Hindlimb muscle (tissue), 1 donor: ENCODE results near the gene CDH4. TPM values are rescaled to one million over a fixed set of nuclear protein-coding genes. Genes with fewer than 3 reads are reported as not detected.

Source experiments
- DNase-seq: peaks from one replicate; pipeline ENCODE4 v3.0.0-alpha.2; 2013
- polyA plus RNA-seq: library from polyadenylated mRNA; unstranded; fragments of 120-200 nt; gene quantifications from one replicate; pipeline ENCODE4 v1.2.1, GENCODE V29; 2013; ENCODE audit not compliant: insufficient read length

Gene CDH4
- polyA plus RNA-seq, 1 donor = 1.0 TPM

DNA sequence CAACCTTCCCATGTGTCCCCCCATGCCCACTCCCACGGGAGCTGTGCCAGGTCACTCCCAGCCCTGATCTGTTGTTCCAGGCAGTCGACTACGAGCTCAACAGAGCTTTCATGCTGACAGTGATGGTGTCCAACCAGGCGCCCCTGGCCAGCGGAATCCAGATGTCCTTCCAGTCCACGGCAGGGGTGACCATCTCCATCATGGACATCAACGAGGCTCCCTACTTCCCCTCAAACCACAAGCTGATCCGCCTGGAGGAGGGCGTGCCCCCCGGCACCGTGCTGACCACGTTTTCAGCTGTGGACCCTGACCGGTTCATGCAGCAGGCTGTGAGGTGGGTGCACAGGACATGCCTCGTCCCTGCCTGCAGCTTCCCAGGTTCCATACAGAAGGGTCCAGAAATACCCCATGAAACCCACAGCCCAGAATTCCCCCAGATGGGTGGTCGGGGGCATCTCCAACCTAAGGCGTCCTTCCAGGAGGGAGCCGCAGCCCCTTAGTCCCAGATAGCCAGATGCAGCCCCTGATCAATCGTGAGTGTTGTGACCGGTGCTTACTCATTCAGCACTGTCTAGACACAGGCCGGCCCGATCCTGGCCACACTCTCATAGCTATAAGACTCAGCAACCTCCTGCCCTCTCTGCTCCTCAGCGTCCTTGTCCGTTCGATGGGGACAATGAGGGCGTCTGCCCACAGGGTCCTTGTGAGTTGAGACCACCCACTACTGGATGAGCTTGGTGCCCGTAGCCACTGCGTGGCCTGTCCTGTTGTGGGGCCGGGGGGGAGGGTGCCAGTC, 671.5 kb downstream of the CDH4 start:
- DNase-seq = no peak

DNA sequence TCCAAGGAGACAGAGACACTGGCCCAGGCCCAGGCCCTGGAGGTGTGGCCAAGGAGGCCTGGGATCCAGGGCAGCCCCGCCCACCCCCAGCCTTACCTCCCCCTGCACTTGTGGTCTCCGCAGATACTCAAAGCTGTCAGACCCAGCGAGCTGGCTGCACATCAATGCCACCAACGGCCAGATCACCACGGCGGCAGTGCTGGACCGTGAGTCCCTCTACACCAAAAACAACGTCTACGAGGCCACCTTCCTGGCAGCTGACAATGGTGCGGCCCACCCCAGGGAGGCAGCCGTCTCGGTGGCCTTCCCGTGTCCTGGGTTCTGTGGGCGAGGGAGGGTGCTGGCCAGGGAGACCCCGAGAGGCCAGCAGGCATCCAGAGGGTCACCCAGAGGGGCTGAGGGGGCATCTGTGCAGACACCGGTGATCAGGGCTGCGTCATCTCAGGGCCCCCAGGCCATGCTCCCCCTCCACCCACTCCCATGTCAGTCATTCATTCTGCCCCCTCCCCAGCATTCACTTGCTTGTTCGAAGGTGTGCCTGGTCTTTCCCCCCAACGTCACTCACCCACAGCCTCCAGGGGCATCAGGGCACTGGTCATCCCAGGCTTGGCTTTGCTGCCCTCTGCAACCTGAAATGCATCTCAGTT, 672.3 kb downstream of the CDH4 start:
- no peak for DNase-seq

DNA sequence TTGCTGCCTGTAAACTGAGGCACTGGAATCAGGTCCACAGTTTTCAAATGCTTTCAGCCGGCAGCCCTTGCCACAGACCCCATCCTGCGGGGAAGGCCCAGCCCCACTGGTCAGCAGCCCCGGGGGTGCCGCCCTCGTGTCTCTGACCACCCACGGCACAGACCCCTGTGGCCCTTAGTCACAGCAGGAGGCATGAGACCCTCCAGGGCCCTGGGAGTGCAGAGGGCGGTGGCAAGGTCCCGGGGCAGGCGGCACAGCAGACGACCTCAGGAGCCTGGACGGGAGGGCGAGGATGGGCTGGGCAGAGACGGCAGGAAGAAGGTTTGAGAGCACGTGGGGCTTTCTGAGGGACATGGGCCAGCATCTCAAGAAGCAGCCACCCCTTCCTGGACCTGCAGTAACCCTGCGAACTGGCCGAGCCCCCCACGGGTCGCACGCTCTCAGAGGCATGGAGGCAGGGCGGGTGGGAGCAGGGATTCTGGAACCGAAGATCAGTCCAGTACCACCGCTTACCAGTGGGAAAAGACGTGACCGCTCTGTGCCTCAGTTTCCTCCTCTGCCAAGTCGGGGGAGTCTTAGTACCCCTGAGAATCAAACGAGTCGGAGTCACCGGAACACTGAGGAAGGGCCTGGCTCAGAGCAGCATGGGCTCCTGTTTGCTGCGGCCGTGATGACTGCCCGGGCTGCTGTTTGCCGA, 672.9 kb downstream of the CDH4 start:
- no peak for DNase-seq

DNA sequence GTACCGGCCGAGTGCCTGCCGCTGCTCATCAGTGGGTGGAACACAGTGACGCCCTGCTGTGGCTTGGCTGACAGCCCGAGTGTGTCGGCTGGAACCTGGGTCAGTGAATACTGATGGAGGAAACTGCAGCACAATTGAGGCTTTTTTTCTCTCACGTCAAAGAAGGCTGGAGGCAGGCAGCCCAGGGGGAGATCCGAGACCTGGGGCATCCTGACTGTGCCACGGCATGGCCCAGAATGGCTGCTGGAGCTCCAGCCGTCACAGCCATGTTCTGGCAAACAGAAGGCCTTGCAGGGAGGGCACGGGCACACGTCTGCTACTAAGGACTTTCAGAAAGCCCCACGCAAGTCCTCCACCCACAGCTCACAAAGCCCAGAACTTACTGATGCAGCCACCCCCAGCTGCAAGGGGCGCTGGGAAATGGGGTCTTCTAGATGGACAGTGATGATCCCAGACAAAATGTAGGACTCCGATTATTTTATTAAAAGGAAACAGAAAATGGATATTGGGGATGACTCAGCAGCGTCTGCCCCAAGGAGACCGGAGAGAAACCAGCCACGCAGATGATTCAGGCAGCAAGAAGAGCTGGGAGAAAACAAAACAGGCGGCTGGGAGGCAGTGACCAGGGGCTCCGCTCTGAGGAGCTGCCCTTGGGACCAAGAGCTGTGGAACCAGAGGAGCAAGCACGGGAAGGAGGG, 673.6 kb downstream of the CDH4 start:
- no peak for DNase-seq

DNA sequence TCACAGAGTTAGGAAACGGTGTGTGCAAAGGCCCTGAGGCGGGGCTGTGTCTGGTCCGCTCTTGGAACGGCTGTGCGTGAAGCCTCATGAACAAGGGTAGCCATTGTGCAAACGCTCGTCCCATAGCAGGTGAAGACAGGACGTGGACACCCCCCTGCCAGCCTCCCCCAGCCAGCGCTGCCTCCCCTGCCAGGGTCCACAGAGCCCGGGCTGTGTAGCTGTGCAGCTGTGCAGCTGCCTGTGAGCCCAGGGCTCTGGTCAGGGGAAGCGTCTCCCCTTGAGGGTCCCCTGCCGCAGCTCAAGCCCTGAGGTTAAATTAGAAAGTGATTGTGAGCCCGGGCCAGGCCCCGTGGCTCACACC, 674.2 kb downstream of the CDH4 start:
- DNase-seq = no peak

DNA sequence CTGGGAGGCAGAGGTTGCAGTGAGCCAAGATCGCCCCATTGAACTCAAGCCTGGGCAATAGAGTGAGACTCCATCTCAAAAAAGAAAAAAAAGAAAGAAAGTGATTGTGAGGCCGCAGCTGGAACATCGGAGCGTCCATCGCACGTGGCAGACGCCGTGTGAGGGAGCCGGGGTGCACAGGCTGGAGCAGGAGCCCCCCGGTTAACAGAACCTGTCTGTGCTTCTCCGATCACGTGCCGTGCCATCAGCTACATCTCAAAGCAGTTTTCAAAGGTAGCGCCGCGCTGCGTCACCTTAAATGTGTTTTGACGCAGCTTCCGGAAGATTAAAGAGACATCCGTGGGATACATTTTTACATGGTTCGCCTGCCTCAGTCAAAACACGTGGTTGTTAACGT, 674.7 kb downstream of the CDH4 start:
- DNase-seq = no peak

DNA sequence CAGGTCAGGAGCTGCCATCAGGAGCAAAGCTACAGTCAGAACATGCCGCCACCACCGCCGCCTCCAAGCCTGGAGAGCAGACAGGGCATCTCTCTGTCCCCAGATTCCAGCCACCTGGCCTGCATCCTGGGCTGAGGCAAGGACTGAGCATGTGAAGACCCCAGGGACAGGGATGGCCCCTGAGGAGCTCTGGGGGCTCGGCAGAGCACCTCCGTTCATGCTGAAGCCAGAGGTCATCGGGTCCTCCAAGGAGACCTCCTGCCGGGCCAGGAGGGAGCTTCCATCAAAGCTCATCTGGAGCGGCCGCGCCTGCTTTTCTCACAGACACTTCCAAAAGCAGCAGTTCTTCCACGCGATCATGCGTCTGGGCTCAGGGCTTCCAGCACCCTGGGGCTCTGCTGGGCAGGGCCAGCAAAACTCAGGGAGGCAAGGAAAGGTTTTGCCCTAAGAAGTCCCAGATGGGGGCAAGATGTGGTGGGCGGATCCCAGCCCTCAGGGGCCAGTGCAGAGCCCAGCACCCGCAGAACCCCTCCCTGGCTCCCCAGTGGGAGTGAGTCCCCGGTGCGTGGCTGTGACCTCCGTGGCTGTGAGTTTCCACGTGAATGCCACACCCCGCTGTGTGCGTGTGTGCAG, 675.2 kb downstream of the CDH4 start:
- no peak for DNase-seq

DNA sequence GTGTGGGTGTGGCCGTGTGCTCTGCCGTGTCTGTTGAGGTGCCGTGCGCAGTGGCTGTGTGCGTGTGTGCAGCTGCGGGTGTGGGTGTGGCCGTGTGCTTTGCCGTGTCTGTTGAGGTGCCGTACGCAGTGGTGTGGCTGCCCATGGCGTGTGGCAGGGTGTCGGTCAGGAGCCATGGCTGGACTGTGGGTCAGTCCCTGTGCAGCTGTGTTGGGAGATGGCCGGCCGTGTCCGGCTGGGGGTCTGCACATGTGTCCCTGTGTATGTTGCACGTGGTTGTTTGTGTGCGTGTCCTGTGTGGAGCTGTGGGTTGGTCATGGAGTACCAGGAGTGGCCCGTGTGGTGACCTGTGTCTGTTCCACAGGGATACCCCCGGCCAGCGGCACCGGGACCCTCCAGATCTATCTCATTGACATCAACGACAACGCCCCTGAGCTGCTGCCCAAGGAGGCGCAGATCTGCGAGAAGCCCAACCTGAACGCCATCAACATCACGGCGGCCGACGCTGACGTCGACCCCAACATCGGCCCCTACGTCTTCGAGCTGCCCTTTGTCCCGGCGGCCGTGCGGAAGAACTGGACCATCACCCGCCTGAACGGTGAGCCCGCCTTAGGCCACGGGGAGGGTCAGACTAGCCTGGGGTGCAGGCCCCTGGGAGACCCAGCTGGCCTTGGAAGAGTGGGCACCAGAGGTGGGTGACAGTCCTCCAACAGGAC, 675.9 kb downstream of the CDH4 start:
- no peak for DNase-seq

DNA sequence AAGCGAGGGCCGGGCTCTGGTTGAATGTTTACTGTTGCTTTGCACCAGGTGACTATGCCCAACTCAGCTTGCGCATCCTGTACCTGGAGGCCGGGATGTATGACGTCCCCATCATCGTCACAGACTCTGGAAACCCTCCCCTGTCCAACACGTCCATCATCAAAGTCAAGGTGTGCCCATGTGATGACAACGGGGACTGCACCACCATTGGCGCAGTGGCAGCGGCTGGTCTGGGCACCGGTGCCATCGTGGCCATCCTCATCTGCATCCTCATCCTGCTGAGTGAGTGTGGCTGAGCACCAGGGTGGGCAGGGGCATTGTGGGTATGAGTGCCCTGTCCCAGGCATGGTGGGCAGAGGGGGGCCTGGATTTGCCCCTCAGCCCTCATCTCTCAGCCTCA, 677.5 kb downstream of the CDH4 start:
- DNase-seq = no peak

DNA sequence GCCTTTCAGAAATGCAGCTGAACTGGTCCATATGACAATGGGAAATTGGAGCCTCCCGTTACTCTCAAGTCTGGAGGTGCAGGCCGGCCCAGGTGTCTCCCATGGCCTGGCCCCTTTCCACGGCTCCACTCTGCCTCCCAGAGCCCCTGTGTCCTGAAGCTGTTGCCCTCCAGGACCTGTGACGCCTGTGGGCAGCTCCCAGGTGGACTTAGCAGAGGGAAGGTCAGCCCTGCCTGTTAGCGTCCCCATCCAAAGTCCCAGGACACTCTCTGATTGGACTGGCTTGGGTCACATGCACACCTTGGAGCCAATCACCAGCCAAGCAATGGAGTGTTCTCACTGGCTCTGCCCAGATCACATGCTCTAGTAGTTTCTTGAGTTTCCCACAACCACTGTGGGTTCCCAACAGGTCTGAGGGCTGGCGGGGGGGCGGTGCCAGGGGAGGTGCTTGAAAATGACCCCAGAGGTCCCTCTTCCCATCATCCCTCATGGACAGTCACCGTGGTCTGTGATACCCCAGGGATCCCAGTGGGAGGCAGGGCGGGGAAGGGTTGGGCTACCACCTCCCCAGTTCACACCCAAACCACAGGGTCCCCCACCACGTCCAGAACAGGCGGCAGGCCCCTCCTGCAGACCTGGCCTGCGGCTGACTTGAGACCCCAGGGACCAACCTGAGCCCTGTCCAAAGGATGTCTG, 678.1 kb downstream of the CDH4 start:
- no peak for DNase-seq

DNA sequence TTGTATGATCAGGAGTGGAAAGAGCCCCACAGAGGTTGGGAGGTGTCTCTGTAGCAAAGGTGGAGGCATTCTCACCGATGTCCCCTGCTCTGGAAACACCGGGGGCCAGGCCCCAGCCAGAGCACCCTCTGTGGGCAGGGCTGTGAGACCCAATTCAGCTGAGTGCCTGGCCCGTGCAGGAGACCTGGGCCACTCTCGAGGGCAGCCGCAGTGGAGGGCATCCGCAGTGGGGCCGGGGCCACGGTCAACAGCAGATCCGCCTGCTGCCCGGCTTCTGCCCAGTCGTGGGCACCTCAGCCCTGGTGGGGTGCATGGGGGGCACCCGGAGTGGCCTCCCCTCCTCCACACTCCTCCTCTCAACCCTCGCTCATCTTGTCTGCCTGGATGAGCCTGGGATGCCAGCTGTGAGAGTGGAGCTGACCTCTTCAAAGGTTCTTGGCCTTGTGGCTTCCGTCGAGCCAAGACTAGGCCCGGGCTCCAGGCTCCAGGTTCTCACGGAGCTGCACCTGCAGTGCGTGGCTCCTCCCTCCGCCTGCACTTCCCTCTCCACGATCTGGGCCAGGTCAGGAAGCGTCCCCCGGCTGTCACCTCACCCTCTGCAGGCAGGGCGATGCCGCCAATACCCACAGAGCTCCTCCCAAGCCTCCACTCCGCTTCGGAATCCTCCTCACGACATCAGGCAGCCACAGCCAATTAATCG, 678.9 kb downstream of the CDH4 start:
- DNase-seq = no peak

DNA sequence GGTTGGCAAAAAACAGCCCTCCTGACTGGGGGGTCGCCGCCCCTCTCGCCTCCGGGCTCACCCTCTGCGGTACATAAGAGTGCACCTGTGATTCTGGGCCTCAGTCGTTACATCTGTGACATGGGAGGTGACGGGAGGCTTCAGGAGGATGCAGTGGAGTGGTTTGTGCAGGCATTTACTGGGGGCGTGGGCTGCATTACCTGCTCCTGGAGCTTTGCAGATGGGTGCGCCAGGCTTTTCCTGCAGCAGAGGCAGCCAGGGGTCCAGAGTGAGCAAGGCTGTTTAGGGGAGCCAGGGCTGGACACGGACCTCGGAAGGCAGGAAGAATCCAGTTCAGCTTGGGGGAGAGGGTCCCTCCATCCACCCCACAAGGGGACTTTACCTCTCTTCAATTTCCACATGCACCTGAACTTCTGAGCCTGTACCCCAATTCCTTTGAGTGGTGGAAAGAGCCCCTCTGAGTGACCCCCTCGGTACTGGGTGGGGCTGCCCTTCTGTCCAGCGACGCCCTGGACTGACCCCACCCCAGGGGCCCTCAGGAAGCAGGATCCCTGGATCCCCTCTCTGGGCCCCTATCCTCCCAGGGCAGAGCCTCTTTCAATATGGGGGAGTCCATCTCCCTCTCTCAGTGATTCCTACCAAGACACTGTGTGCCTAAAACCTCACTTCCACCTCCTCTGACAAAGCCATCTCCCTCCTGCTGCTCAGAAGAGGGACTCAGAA, 679.6 kb downstream of the CDH4 start:
- DNase-seq = no peak

DNA sequence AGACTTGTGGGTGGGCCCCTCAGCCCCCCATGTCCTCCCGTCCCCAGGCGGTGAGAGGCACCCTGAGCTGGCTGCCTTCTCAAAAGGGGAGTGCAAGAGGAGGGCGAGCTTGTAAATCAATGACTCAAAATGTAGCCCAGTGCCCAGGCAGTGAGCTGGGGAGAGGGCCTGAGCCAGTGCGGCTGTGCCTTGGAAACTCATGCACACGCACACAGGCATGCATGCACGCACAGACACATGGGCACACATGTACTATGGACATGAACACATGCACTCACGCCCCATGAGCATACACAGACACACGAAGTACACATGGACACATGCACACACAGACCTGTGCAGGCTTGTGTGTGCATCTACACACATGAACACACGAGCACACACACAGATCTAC, 680.1 kb downstream of the CDH4 start:
- DNase-seq = no peak

DNA sequence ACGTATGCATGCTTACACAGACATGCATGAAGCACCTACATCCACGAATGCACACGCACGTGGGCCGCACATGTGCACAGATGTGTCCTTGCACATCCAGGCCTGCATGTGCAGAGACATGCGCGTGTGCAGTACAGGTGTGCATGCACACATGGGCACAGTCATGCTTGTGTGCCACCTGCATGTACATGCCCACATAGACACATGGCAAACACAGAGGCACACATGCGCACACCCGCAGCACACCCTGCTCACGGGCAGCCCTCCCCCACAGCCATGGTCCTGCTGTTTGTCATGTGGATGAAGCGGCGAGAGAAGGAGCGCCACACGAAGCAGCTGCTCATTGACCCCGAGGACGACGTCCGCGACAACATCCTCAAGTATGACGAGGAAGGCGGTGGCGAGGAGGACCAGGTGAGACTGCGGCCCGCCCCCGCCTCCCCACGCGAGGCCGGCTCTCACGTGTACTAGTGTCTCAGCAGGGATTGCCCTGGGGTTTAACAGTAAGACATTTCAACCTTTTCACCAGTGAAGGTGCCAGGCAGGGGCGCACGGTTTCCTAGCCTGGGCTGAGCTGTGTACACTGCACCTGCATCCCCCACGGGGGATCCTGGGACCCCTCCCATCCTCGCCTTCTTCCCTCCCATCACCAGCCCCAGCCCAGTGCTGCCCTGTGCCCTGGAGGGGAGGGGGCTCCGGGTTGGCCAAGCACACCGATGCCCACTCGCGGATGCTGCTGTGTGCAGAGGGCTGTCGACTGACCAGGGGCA, 680.8 kb downstream of the CDH4 start:
- no peak for DNase-seq

DNA sequence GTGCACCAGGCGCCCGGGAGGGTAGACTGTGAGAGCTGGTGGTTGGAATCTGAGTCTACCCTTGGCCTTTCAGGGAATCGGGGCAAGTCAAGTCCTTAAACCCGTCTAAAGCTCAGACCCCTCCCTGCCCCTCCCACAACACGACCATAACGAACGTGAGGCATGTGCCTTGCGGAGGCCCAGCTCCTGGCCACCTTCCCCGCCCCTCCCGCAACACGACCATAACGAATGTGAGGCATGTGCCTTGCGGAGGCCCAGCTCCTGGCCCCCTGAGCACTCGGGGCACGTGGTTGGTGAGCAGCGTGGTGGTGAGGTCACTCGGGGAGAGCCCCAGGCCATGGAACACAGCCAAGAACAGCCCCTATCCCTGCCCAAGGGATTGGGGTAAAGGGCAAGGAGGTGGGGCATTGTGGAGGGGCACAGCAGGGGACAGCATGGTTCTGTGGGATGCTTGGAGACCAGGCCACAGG, 681.5 kb downstream of the CDH4 start:
- no peak for DNase-seq

DNA sequence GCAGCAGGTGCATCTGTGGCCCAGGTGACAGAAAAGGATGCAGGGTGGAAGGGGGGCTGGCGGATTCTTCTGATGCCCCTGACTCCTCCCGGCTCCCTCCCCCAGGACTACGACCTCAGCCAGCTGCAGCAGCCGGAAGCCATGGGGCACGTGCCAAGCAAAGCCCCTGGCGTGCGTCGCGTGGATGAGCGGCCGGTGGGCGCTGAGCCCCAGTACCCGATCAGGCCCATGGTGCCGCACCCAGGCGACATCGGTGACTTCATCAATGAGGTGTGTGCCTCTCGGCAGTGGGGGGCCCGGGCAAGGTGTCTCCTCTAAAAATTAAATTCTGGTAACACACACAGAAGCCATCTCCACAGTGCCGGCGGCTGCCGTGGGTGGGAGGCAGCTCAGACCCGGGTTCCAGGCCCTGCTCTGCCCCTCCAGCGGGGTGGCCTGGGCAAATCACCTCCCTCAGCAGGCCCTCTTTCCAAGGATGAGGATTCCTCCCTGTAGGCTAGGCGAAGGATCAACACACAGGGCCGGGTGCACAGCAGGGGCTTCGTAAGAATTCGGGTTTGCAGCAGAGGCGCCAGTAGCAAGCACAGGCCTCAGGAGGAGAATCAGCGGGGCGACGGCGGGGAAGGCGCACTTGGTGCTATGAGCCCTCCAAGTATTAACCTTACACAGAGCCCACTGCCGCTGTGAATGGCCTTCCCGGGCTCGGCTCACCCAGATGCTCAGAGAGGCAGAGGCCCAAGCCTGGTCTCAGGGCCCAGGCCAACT, 682.1 kb downstream of the CDH4 start:
- DNase-seq = no peak

DNA sequence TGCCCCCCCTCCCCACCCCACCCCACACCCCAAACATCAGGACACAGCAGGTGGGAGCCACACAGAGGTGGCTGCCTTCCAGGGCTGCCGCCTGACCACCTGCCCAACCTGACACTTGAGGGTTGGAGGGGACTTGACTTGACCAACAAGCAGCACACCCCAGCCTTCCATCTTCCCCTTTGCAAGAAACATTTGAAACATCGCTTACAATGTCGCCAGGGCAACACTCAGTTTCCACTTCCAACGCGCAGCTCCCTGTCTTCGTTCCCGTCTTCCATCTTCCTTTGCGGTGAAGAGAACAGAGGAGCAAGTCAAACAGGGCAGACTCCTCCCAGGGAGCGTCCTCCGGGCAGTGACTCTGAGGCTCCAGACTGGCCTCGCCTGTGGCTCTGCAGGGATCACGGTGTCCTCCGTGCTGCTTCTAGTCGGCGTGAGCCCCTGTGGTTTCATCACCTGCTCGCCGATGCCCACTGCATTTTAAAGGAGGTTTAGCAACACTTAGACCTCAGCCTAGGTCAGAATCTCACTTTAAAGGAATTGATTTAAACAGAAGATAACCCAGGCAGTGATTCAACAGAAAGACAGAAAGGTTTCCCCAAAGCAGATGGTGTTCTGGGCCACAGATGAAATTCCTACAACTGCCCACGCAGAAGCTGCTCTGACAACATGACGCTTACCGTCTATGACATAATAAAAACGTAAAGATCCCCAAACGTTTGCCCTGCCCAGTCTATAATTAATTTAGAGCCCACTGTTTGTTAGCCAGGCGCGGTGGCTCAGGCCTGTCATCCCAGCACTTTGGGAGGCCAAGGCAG, 682.9 kb downstream of the CDH4 start:
- DNase-seq = no peak
